ENCODE measurements around the gene AFTPH.

The AFTPH gene

GRCh38 chr2:64593035-64593655, 69.0 kb downstream of the AFTPH start:
- no peak for DNase-seq

GRCh38 chr2:64594226-64594989, 70.3 kb downstream of the AFTPH start:
- DNase-seq, result no peak

- peak in 1 of 2 experiments; percentile 69 for DNase-seq
These were observed 71.5 kb downstream of the AFTPH start for GRCh38 chr2:64595397-64596176.

- DNase-seq, result no peak
These were observed 74.1 kb downstream of the AFTPH start for GRCh38 chr2:64598226-64598625.

- DNase-seq, result no peak
These were observed 75.3 kb downstream of the AFTPH start for GRCh38 chr2:64599469-64599868.

- no peak for DNase-seq
These were observed 77.1 kb downstream of the AFTPH start for GRCh38 chr2:64601034-64601754.

- no peak for DNase-seq
These were observed 77.8 kb downstream of the AFTPH start for GRCh38 chr2:64601785-64602391.

GRCh38 chr2:64602436-64602835, 78.3 kb downstream of the AFTPH start:
- DNase-seq, result no peak

- DNase-seq, result no peak
These were observed 80.0 kb downstream of the AFTPH start for GRCh38 chr2:64604155-64604554.

- DNase-seq, result no peak
These were observed 80.9 kb downstream of the AFTPH start for GRCh38 chr2:64605026-64605471.

- DNase-seq, result no peak
These were observed 81.9 kb downstream of the AFTPH start for GRCh38 chr2:64605991-64606478.

GRCh38 chr2:64606479-64607363, 82.6 kb downstream of the AFTPH start:
- DNase-seq, result peak in 1 of 2 experiments; percentile 60

GRCh38 chr2:64607381-64608304, 83.5 kb downstream of the AFTPH start:
- peak; percentile 29 to 74 for DNase-seq

GRCh38 chr2:64608867-64609226, 84.7 kb downstream of the AFTPH start:
- no peak for DNase-seq

- DNase-seq, result no peak
These were observed 85.3 kb downstream of the AFTPH start for GRCh38 chr2:64609227-64609941.

GRCh38 chr2:64609942-64610281, 85.8 kb downstream of the AFTPH start:
- DNase-seq, result no peak

GRCh38 chr2:64610316-64610855, 86.3 kb downstream of the AFTPH start:
- DNase-seq, result no peak

- DNase-seq, result no peak
These were observed 88.6 kb downstream of the AFTPH start for GRCh38 chr2:64612575-64613195.

GRCh38 chr2:64613276-64613675, 89.1 kb downstream of the AFTPH start:
- no peak for DNase-seq
